Kidney capillary endothelial cell (primary cell): Measurements from ENCODE around the gene CSNK1G1.

ENCODE experiments used
- DNase-seq: peaks from one replicate; pipeline ENCODE4 v3.0.0-alpha.2; 2018; ENCODE audit warnings: low spot score

CSNK1G1 gene

GRCh38 chr15:64153480-64154367 lies 202.2 kb downstream of the CSNK1G1 start:
- peak; percentile 81 for DNase-seq

- DNase-seq, result no peak
Observed at GRCh38 chr15:64152507-64153387, 203.2 kb downstream of the CSNK1G1 start.

- DNase-seq, result no peak
Observed at GRCh38 chr15:64151727-64152506, 204.1 kb downstream of the CSNK1G1 start, which contains the start of gene SNX22. SNX22 (plus strand) TSS chr15:64151731; CDS start chr15:64151776, 45 bp downstream.

DNA sequence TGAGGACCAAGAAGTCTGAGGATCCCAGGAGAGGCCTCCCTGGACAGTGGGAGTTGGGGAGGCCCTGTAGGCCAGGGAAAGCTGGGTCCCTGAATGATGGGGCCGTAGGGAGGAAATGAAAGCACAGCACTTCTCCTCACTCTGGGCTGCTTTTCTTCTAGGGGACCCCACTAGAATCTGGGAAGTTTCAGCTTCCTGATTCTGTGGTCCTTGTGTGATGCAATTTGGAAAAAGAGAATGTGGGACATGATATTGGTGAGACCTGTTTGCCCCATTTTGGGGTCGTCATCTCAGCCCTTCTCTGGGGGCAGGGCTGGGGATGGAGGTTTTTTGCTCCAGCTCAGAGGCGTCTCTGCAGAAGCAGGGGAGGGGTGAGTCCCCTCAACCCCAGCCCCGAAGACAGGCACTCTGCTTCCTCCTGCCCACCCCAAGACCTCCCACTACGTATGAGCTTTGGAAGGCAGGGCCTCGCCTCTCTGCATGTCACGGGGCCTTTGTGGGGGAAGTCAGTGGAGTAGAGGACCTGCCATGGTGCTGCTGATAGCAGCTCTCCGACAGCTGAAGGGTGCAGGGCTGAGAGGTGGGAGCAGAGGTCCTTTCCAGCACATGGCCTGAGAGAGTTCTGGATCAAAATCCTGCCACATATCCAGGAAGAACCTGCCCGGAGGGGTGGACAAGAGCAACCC lies 205.9 kb downstream of the CSNK1G1 start:
- no peak for DNase-seq

DNA sequence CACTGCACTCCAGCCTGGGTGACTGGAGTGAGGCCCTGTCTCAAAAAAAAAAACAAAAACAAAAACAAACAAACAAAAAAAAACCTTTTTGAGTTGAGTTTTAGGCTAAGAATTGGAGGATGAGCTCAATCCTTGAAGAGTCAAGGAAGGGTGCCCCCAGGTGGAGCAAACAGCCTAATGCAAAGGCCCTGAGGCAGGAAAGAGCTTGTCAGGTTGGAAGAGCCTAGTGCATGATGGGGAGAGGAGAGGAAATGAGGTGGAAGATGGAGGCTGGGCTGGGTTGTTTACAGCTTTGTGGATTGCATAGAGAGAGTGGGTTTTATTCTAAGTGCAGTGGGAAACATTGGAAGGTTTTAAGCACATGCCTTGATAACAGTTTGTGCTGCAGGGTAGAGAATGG lies 206.5 kb downstream of the CSNK1G1 start:
- DNase-seq, result no peak

- DNase-seq, result no peak
Observed at GRCh38 chr15:64148581-64148980, 207.4 kb downstream of the CSNK1G1 start.

GRCh38 chr15:64148168-64148567 lies 207.8 kb downstream of the CSNK1G1 start:
- DNase-seq, result no peak

GRCh38 chr15:64146885-64147681 lies 208.9 kb downstream of the CSNK1G1 start:
- no peak for DNase-seq

GRCh38 chr15:64146520-64146884 lies 209.5 kb downstream of the CSNK1G1 start:
- DNase-seq, result no peak

- DNase-seq, result no peak
Observed at GRCh38 chr15:64146041-64146440, 209.9 kb downstream of the CSNK1G1 start.

- no peak for DNase-seq
Observed at GRCh38 chr15:64144565-64145281, 211.2 kb downstream of the CSNK1G1 start.

GRCh38 chr15:64144192-64144564 lies 211.8 kb downstream of the CSNK1G1 start:
- no peak for DNase-seq

DNA sequence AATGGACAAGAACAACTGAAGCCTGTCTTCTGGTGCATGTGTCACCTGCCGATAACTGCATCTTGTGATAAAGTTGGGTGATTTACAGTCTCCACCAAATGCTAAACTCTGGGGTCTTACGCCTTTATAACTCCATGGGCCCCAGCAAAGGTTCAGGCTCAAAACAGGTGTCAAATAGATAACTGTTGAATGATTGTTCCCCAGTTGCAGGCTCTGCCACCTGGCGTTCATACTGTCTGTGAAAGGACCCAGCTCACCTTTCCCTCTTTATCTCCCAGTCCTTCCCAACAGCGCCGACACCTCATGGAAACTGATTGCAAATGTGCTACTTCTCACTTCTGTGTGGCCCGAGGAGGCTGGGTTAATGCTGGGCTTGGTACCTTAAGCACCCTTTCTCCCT lies 212.7 kb downstream of the CSNK1G1 start:
- no peak for DNase-seq

DNA sequence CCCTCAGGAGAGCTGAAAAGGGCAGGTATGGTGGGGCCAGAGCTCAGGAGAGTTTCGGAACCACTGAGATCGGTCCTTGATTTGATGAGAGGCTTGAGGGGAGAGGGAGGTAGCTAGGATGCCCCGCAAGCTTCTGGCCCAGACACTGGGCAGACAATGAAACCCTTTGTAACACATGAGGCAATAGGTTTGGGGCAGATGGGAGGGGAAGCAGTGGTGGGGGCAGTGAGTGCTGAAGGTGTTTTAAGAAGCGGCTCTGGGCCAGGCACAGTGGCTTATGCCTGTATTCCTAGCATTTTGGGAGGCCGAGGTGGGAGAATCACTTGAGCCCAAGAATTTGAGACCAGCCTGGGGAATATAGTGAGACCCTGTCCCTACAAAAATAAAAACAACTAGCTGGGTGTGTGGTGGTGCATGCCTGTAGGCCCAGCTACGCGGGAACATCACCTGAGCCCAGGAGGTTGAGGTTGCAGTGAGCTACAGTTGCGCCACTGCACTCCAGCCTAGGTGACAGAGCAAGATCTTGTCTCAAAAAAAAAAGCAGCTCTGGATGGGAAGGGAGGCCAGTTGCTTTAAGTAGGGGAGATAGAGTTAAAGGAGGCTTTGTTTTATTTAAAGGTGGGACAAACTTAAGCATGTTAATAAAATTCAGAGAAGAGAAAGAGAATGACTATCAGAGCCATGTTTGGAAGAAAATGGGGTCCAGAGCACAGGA lies 214.0 kb downstream of the CSNK1G1 start:
- no peak for DNase-seq

GRCh38 chr15:64138331-64138941 lies 217.5 kb downstream of the CSNK1G1 start:
- DNase-seq, result no peak

DNA sequence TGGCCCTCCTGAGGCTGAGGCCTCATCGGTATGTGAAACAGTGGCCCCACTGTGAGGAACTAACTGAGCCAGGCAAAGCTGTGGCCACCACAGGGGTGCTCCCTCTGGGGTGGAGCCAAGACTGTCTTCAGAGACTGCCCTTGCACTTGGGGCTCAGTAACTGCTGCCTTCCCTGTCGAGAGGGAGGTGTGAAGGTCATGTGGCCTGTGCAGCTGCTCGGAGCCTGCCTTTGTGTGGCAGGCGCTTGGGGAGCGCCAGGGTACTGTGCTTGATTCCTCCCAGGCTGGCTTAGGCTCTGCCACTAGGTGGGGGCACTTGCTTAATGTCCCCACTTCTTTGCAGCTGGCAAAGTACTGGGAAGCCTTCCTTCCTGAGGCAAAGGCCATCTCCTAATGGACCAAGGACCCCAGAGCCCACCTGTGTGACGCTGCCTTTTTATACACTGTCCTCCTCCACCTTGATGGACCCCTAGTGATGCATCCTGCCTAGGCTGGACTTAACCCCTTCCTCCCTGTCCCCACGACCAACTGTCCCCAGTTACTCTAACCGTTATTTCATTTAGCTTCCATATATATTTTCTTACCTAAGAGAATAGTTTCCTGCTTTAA lies 218.6 kb downstream of the CSNK1G1 start:
- DNase-seq, result no peak

DNA sequence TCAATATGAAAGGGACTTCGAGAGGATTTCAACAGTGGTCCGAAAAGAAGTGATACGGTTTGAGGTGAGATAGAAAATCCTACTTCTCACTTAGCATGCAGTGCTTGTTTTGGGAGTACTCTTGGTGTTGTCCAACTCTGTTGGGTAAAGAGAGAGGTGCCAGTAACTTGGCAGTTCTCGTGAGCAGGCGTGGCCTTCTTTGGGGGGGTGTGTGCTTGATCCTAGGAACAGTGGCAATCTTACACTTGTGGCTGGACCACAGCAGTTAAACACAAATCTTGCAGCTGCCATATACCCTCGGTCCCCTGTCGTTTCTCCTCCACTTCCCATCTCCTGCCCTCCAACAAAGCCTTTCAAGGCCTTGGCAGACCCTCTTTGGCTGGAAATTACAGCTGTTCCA lies 219.6 kb downstream of the CSNK1G1 start:
- no peak for DNase-seq

GRCh38 chr15:64134345-64134829 lies 221.6 kb downstream of the CSNK1G1 start:
- DNase-seq, result no peak
